Middle frontal gyrus (tissue), 1 donor: ENCODE measurements around the gene GLB1L3.
"Not testable (repeated sequence)": the region's sequence is repeated elsewhere in the genome, so short reads cannot be mapped to it uniquely, and the experiment has no call there.

Source experiments
- DNase-seq: peaks from one replicate; pipeline ENCODE4 v3.0.0-alpha.2; 2015; ENCODE audit warnings: low spot score; ENCODE audit errors: extremely low spot score

GLB1L3 gene

DNA sequence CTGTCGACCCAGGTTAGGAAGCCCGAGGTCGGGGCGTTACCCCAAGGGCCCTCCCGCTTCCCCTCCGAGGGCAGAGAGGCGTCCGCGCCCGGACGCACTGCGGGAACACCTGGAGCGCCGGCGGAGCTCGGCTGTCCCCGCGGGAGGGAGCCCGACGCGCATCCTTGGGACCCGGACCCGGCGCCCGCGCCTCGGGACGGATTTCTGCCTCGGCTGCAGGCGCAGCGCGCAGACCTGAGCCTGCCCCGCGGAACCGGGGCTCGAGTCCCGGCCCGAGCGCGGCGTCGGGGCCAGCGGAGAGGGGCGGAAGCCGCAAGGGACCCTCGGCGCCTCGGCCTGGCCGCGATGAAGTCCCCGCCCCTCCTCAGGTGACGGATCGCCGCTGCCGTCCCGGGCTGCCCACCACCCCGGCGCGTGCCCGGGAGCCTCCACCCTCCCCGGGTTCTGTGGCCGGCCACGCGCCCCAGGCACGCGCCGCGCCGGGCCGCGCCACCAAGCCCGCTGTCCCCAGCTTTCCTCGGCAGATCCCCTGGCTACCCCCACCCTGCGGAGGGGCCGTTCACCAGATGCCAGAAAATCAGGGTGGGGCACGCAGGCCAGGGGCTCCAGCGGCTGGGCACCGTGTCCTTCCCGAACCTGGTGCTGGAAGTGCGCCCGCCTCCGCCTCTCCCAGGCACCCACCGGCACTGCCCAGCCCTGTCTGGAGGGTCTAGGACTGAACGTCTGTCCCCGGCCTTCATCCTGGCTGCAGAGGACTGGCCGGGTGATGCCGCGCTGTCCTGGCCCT, 410 bp downstream of the GLB1L3 start:
- no peak for DNase-seq

DNA sequence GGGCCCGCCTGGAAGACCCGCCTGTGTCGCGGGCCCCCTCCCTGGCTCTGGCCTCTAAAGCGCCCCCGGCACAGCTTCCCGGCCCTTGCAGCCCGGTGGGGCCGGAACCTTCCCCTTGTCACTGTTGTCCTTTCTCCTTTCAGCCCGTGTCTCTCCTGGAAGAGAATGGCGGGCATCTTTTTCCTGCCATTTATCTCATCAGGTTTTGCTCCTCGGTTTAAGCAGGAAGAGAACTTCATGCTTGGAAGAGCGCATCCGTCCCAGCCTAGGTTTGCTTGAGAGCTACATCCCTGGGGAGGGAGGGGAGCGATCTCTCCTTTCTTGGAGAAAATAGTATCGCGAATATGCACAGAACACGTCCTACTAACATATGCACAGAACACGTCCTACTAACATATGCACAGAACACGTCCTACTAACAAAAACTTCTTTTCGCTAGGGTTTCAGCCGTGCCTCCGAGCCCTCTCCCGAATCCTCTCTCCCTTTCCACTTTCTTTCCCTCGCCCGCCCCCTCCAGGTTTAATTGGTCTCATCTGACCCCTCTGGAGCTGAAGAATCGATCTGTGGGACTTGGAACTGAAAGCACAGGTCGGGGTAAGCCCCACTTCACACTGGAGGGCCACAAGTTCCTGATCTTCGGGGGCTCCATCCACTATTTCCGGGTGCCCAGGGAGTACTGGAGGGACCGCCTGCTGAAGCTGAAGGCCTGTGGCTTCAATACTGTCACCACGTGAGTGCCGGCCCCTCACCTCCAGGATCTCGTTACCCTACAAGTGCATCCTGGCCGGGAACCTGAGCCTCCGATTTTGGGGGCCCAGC, 1.2 kb downstream of the GLB1L3 start:
- DNase-seq: no peak

DNA sequence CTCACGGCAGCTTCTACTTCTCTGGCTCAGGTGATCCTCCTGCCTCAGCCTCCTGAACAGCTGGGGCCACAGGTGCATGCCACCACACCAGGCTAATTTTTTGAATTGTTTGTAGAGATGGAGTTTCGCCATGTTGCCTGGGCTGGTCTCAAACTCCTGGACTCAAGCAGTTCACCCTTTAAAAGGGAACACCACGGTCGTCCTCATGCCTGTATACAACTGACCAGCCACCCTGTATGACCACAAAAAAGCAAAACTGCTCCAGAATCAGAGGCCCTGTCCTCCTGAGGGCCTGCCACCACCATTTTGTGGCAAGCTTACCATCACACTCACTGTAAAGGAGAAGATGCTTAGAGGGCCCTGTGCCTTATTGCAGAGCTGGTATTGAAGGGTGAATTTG, 2.2 kb downstream of the GLB1L3 start:
- DNase-seq: no peak

- DNase-seq: not testable (repeated sequence)
Measured at GRCh38 chr11:134281635-134282034, 5.5 kb downstream of the GLB1L3 start.

GRCh38 chr11:134282121-134283045, 6.2 kb downstream of the GLB1L3 start:
- no peak for DNase-seq

- no peak for DNase-seq
Measured at GRCh38 chr11:134283461-134284230, 7.5 kb downstream of the GLB1L3 start.

GRCh38 chr11:134284349-134284748, 8.2 kb downstream of the GLB1L3 start:
- DNase-seq: not testable (repeated sequence)

DNA sequence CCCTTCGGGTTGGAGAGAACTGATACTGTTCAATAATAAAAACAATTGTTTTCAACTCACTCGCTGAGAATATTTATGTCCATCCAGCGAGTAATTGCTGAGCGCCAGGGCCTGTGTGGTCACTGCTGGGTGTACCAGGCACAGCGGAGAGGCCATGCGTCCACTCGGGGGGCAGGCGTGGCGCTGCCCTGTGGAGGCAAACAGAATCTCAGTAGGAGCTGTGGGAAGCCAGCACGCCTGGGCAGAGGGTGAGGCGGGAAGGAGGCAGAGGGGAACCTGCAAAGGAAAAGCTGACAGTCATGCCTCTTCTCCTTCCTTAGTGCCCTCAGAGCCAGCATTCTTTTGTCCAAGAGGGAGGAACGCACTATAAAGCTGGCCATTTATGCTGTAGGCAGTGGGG, 11.4 kb downstream of the GLB1L3 start:
- DNase-seq: no peak

DNA sequence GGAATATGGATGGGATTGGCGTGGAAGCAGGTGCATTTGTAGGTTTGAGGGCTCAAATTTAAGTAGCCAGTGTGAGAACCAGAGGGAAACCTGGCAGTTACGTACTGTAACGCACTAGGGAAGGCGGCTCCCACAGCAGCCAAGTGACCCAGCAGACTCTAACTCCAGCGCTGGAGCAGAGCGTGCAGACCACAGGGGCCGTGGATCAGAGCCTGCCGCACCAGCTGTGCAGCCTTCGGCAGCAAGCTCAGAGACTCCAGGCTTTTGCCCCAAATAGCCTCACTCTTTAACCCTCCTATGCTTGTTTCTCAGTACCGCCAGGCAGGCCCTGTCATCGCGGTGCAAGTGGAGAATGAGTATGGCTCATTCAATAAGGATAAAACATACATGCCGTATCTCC, 12.3 kb downstream of the GLB1L3 start:
- no peak for DNase-seq

- DNase-seq: no peak
Measured at GRCh38 chr11:134289167-134289566, 13.0 kb downstream of the GLB1L3 start.

DNA sequence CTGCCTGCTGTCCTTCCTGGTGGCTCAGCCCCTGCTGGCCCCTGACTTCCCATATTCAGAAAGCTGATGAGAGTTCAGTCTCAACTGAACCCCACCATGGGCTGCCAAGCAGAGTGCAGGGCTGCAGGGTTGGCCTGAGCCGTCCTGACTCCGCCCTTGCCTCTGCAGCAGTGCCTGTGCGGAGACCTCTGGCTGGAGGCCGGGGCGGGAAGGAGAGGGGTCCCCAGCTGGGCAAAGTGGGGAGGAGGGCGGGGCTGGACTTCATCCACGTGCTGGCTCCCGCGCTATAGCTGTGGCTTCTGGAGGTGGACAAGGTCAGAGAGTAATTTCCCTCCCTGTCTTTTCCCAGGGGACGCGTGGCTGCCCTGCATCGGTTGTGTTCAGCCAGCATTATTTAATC, 13.6 kb downstream of the GLB1L3 start:
- DNase-seq: no peak

DNA sequence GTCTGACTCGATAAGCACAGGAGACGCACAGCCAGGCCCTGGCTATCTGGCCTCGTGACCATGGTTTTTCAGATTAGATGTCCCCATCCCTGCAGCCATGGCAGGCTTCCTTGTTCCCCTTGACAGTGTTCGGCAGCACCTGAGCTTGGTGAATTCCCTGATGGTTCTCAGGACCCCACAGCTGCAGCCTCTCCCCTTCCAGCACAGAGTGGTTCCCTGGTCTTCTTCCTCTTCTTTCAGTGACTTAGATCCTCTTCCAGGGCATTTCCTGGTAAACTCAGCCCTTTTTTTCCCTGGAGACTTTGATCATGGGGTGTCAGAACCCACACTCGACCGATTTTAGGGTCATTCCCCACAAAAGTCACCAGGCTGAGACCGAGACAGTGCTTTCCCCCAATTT, 14.5 kb downstream of the GLB1L3 start:
- DNase-seq: no peak

DNA sequence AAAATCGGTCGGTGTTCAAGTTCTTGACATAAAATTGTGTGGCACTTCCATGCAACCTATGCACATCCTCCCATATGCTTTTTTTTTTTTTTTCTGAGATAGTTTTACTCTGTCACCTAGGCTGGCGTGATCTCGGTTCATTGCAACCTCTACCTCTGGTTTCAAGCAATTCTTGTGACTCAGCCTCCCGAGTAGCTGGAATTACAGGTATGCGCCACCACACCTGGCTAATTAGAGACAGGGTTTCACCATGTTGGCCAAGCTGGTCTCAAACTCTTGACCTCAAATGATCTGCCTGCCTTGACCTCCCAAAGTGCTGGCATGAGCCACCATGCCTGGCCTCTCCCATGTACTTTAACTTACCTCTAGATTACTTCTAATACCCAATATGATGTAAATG, 15.0 kb downstream of the GLB1L3 start:
- no peak for DNase-seq

- no peak for DNase-seq
Measured at GRCh38 chr11:134292661-134293060, 16.5 kb downstream of the GLB1L3 start.

DNA sequence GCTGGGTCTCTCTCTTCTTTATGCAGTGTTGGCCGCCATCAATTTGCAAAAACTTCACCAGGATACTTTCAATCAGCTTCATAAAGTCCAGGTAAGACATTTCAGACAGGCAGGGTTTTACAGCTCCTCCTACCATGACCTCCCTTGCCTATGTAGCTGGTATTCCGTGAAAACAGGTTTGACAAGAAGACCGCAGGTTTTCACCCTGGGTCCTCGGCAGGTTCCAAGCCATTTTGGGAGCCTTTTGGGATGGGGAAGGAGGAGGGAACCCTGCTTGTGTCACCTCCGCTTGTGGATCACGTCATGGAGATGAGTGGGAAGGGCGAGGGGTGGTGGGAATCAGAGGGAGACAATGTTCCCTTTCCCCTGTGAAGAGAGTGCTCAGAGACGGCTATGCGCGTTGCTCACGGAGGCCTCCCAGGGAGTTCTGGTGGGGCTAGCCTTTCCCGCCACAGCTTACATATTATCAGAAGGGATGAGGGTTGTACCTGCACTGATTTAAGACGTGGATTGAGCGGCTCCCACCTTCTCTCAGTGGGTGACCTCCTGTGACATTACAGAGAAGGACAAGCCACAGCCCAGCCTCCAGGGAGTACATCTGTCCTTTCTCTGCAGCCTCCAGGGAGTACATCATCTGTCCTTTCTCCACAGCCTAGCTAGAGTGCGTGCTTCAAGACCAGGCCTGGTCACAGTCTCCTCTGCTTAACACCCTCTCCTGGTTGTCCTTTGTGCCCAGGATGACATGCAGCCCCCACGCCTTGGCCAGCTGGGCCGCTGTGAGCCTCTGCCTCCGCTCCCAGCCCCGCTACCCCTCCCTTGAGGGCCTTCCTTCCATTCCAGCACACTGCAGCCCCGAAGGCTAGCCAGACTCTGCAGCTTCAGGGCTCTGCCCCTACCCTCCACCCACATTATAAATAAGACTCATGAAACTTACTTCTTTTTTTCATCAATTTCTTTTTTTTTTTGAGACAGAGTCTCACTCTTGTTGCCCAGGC, 17.2 kb downstream of the GLB1L3 start:
- DNase-seq: no peak

- no peak for DNase-seq
Measured at GRCh38 chr11:134294664-134295063, 18.5 kb downstream of the GLB1L3 start.

GRCh38 chr11:134312223-134312622, 36.0 kb downstream of the GLB1L3 start:
- DNase-seq: no peak

GRCh38 chr11:134312807-134313206, 36.6 kb downstream of the GLB1L3 start:
- no peak for DNase-seq

GRCh38 chr11:134313379-134313778, 37.2 kb downstream of the GLB1L3 start:
- no peak for DNase-seq
